SK-N-SH treated with all-trans-retinoic acid at 6 μM for 48 hours (cell line): ENCODE data around the gene ERAP2.

Experiments used
- ATAC-seq: fragments of 200-7000 bp; cut with Tn5 transposase; 3 replicates; pipeline ENCODE4 v1.9.1; 2020; ENCODE audit warnings: mild to moderate bottlenecking, moderate library complexity
- BACH2 ChIP-seq: fragments of 250-450 bp; sonication (Bioruptor Pico); IDR thresholded peaks from 2 replicates; pipeline ENCODE4 v1.9.0; 2021; ENCODE audit warnings: mild to moderate bottlenecking, borderline replicate concordance
- CSDC2 ChIP-seq: fragments of 250-450 bp; sonication (Bioruptor Pico); IDR thresholded peaks from 2 replicates; pipeline ENCODE4 v1.5.0; 2020; ENCODE audit warnings: mild to moderate bottlenecking, moderate library complexity
- ISL1 ChIP-seq: fragments of 250-450 bp; sonication (Bioruptor Pico); IDR thresholded peaks from 2 replicates; pipeline ENCODE4 v2.1.2; 2022; ENCODE audit warnings: mild to moderate bottlenecking, moderate library complexity
- PATZ1 ChIP-seq: fragments of 250-450 bp; sonication (Bioruptor Pico); IDR thresholded peaks from 2 replicates; pipeline ENCODE4 v1.8.0; 2020; ENCODE audit warnings: mild to moderate bottlenecking, moderate library complexity, borderline replicate concordance
- PPARA ChIP-seq: fragments of 250-450 bp; sonication (Bioruptor Pico); IDR thresholded peaks from 2 replicates; pipeline ENCODE4 v1.5.0; 2020; ENCODE audit warnings: mild to moderate bottlenecking, borderline replicate concordance
- RARB ChIP-seq: fragments of 250-450 bp; sonication (Bioruptor Pico); IDR thresholded peaks from 2 replicates; pipeline ENCODE4 v1.8.0; 2021; ENCODE audit warnings: mild to moderate bottlenecking, moderate library complexity
- TOX ChIP-seq: fragments of 250-450 bp; sonication (Bioruptor Pico); IDR thresholded peaks from 2 replicates; pipeline ENCODE4 v1.8.0; 2021; ENCODE audit warnings: mild to moderate bottlenecking, moderate library complexity, borderline replicate concordance
- ZC3H10 ChIP-seq: fragments of 250-450 bp; sonication (Bioruptor Pico); IDR thresholded peaks from 2 replicates; pipeline ENCODE4 v1.5.1; 2021; ENCODE audit warnings: mild to moderate bottlenecking, moderate library complexity
- ZFP3 ChIP-seq: fragments of 250-450 bp; sonication (Bioruptor Pico); IDR thresholded peaks from 2 replicates; pipeline ENCODE4 v1.5.0; 2020; ENCODE audit warnings: mild to moderate bottlenecking, moderate library complexity
- ZFP30 ChIP-seq: fragments of 450-650 bp; formaldehyde crosslinking; IDR thresholded peaks from 2 replicates; pipeline ENCODE4 v1.5.0; 2022; ENCODE audit warnings: mild to moderate bottlenecking, moderate library complexity
- ZNF565 ChIP-seq: fragments of 450-650 bp; formaldehyde crosslinking; conservative IDR thresholded peaks from 2 replicates; pipeline ENCODE4 v1.5.0; 2020; ENCODE audit warnings: low read depth, mild to moderate bottlenecking, moderate library complexity
- ZNF70 ChIP-seq: fragments of 450-650 bp; formaldehyde crosslinking; IDR thresholded peaks from 2 replicates; pipeline ENCODE4 v1.5.0; 2020; ENCODE audit warnings: mild to moderate bottlenecking, moderate library complexity
- TF ChIP-seq, protein P1 (sequence below): fragments of 250-450 bp; sonication (Bioruptor Pico); IDR thresholded peaks from 2 replicates; pipeline ENCODE4 v1.5.0; 2020; ENCODE audit warnings: mild to moderate bottlenecking, moderate library complexity
- TF ChIP-seq, protein P2 (sequence below): fragments of 250-450 bp; sonication (Bioruptor Pico); IDR thresholded peaks from 2 replicates; pipeline ENCODE4 v1.5.1; 2021; ENCODE audit warnings: mild to moderate bottlenecking, moderate library complexity
- TF ChIP-seq, protein P3 (sequence below): fragments of 250-450 bp; sonication (Bioruptor Pico); IDR thresholded peaks from 2 replicates; pipeline ENCODE4 v1.8.0; 2021; ENCODE audit warnings: low read depth, mild to moderate bottlenecking, moderate library complexity, borderline replicate concordance

Gene ERAP2

DNA sequence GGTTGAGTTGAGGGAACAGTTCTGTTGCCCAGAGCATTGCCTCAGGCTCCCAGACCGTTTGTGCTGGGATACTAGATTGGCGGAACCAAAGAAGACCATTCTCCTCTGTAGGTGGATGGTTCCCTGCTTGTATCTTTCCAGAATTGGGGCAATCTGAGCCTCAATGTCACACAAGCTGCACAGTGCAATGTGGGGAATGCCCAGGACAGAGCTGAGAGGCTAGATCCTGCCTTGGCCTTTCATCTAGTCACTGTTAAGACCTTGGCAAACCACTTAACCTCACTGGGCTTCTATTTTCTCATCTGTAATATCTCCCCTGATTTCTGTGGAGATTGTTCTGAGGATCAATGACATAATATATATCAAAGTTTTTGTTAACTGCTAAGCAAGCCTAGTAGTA is 16.9 kb upstream of the ERAP2 start (continued):
- TF ChIP-seq, protein P1, sequence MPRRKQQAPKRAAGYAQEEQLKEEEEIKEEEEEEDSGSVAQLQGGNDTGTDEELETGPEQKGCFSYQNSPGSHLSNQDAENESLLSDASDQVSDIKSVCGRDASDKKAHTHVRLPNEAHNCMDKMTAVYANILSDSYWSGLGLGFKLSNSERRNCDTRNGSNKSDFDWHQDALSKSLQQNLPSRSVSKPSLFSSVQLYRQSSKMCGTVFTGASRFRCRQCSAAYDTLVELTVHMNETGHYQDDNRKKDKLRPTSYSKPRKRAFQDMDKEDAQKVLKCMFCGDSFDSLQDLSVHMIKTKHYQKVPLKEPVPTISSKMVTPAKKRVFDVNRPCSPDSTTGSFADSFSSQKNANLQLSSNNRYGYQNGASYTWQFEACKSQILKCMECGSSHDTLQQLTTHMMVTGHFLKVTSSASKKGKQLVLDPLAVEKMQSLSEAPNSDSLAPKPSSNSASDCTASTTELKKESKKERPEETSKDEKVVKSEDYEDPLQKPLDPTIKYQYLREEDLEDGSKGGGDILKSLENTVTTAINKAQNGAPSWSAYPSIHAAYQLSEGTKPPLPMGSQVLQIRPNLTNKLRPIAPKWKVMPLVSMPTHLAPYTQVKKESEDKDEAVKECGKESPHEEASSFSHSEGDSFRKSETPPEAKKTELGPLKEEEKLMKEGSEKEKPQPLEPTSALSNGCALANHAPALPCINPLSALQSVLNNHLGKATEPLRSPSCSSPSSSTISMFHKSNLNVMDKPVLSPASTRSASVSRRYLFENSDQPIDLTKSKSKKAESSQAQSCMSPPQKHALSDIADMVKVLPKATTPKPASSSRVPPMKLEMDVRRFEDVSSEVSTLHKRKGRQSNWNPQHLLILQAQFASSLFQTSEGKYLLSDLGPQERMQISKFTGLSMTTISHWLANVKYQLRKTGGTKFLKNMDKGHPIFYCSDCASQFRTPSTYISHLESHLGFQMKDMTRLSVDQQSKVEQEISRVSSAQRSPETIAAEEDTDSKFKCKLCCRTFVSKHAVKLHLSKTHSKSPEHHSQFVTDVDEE (CRISPR knock-in tag): no peak
- no peak for TF ChIP-seq ZNF70 (CRISPR knock-in tag)
- no peak for TF ChIP-seq ZFP30 (CRISPR knock-in tag)
- no peak for TF ChIP-seq BACH2
- no peak for TF ChIP-seq ISL1 (CRISPR knock-in tag)
- TF ChIP-seq PATZ1 (CRISPR knock-in tag): no peak

- ATAC-seq: no peak
- TF ChIP-seq ZFP30 (CRISPR knock-in tag) (no peak), ZNF70 (CRISPR knock-in tag) (no peak)
Observed at GRCh38 chr5:96861076-96861475, 15.2 kb upstream of the ERAP2 start.

GRCh38 chr5:96863114-96863513 is 13.2 kb upstream of the ERAP2 start:
- no peak for ATAC-seq
- TF ChIP-seq TOX (no peak), CSDC2 (CRISPR knock-in tag) (no peak), ZNF565 (no peak), ZFP30 (CRISPR knock-in tag) (no peak), ZFP3 (CRISPR knock-in tag) (no peak), RARB (no peak), ZC3H10 (CRISPR knock-in tag) (no peak), PPARA (CRISPR knock-in tag) (no peak), PATZ1 (CRISPR knock-in tag) (no peak)
- TF ChIP-seq, protein P2, sequence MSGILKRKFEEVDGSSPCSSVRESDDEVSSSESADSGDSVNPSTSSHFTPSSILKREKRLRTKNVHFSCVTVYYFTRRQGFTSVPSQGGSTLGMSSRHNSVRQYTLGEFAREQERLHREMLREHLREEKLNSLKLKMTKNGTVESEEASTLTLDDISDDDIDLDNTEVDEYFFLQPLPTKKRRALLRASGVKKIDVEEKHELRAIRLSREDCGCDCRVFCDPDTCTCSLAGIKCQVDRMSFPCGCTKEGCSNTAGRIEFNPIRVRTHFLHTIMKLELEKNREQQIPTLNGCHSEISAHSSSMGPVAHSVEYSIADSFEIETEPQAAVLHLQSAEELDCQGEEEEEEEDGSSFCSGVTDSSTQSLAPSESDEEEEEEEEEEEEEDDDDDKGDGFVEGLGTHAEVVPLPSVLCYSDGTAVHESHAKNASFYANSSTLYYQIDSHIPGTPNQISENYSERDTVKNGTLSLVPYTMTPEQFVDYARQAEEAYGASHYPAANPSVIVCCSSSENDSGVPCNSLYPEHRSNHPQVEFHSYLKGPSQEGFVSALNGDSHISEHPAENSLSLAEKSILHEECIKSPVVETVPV: no peak
- TF ChIP-seq, protein P3, sequence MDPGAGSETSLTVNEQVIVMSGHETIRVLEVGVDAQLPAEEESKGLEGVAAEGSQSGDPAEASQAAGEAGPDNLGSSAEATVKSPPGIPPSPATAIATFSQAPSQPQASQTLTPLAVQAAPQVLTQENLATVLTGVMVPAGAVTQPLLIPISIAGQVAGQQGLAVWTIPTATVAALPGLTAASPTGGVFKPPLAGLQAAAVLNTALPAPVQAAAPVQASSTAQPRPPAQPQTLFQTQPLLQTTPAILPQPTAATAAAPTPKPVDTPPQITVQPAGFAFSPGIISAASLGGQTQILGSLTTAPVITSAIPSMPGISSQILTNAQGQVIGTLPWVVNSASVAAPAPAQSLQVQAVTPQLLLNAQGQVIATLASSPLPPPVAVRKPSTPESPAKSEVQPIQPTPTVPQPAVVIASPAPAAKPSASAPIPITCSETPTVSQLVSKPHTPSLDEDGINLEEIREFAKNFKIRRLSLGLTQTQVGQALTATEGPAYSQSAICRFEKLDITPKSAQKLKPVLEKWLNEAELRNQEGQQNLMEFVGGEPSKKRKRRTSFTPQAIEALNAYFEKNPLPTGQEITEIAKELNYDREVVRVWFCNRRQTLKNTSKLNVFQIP: no peak
- TF ChIP-seq, protein P1 (CRISPR knock-in tag): no peak
- TF ChIP-seq, all 23 proteins: peak for 0
